Hepatocyte (in vitro differentiated cells): ENCODE data around the gene APOA4.

ENCODE experiments used
- CTCF ChIP-seq: fragments of 200-600 bp; sonication (generic); IDR thresholded peaks from 2 replicates; pipeline ENCODE4 v1.5.1; 2016; ENCODE audit warnings: antibody characterized with exemption, mild to moderate bottlenecking; ENCODE audit not compliant: poor library complexity
- EZH2 ChIP-seq: fragments of 200-600 bp; sonication (generic); IDR thresholded peaks from 2 replicates; pipeline ENCODE4 v1.6.1; 2016; ENCODE audit warnings: antibody characterized with exemption, mild to moderate bottlenecking, borderline replicate concordance
- EZH2phosphoT487 ChIP-seq: fragments of 200-600 bp; sonication (generic); IDR thresholded peaks from one replicate; pipeline ENCODE4 v1.6.1; 2018; ENCODE audit warnings: antibody characterized with exemption, mild to moderate bottlenecking, low read depth, moderate library complexity; ENCODE audit not compliant: unreplicated experiment, severe bottlenecking

- TF ChIP-seq EZH2: no peak
- TF ChIP-seq CTCF: no peak
- TF ChIP-seq EZH2phosphoT487: no peak
These were observed 47.1 kb downstream of the APOA4 start for GRCh38 chr11:116775975-116776374.
